Spleen (tissue), 11 donors: ENCODE results near the gene KCNAB1. TPM values are rescaled to one million over a fixed set of nuclear protein-coding genes. Genes with fewer than 3 reads are reported as not detected.

Experiments used
- DNase-seq: peaks from one replicate; pipeline ENCODE4 v3.0.0-alpha.2; 2020
- H3K27ac ChIP-seq, 8 donors: fragments of 200-600 bp; sonication (generic) in 7 of 8; 1 replicate in 4 of 8; 2 replicates in 4 of 8; pipeline versions ENCODE4 v1.5.0 to v1.8.0; 2016 to 2021; ENCODE audit warnings: inconsistent platforms in 4 of 8, mild to moderate bottlenecking in 4 of 8, moderate library complexity in 1 of 8
- H3K27me3 ChIP-seq, 7 donors: fragments of 200-600 bp; sonication (generic) in 6 of 7; replicated peaks in 1 of 7; 1 replicate in 4 of 7; 2 replicates in 3 of 7; pipeline versions ENCODE4 v1.5.0 to v1.8.0; 2016 to 2021; ENCODE audit warnings: inconsistent platforms in 3 of 7, mild to moderate bottlenecking in 1 of 7
- H3K36me3 ChIP-seq, 6 donors: fragments of 200-600 bp; sonication (generic) in 5 of 6; 1 replicate in 4 of 6; 2 replicates in 2 of 6; pipeline versions ENCODE4 v1.5.0 to v1.8.0; 2016 to 2021; ENCODE audit warnings: inconsistent platforms in 2 of 6
- H3K4me1 ChIP-seq, 6 donors: fragments of 200-600 bp; sonication (generic) in 5 of 6; 1 replicate in 3 of 6; 2 replicates in 3 of 6; pipeline versions ENCODE4 v1.5.0 to v1.8.0; 2016 to 2021; ENCODE audit warnings: inconsistent platforms in 3 of 6
- H3K4me3 ChIP-seq, 8 donors: fragments of 200-600 bp; sonication (generic) in 7 of 8; 1 replicate in 4 of 8; 2 replicates in 4 of 8; pipeline versions ENCODE4 v1.5.0 to v1.8.0; 2016 to 2021; ENCODE audit warnings: inconsistent platforms in 4 of 8, mild to moderate bottlenecking in 4 of 8, moderate library complexity in 2 of 8
- H3K9me3 ChIP-seq, 8 donors: fragments of 200-600 bp; sonication (generic) in 7 of 8; 1 replicate in 4 of 8; 2 replicates in 4 of 8; pipeline versions ENCODE4 v1.5.0 to v1.8.0; 2016 to 2021; ENCODE audit warnings: inconsistent platforms in 4 of 8
- POLR2A ChIP-seq, 3 donors: fragments of 450-650 bp; IDR thresholded peaks; one replicate each; pipeline ENCODE4 v1.5.1; 2017; ENCODE audit warnings: antibody characterized with exemption in 3 of 3, mild to moderate bottlenecking in 1 of 3
- POLR2AphosphoS5 ChIP-seq, 3 donors: sonication (generic); formaldehyde crosslinking; IDR thresholded peaks; one replicate each; pipeline ENCODE4 v1.5.1; 2017; ENCODE audit warnings: antibody characterized with exemption in 3 of 3
- WGBS, 5 donors: extraction: QIAGEN DNeasy Blood & Tissue Kit in 3 of 5; methylation state at CpG; one replicate each; pipeline versions ENCODE4 v1.1.5 to v1.1.7; 2013 to 2018; 5-methylcytosine and 5-hydroxymethylcytosine counted together
- intact Hi-C: fragments of 100-400 bp; cut with DNase I; formaldehyde crosslinking; loops from one replicate; pipeline ENCODE4 v1.15.0; 2023; ENCODE audit warnings: low total_unique reads
- polyA plus RNA-seq, 3 donors: library from polyadenylated mRNA; stranded (reverse); fragments of 200-250 nt; gene quantifications; one replicate each; pipeline ENCODE4 v1.2.1, GENCODE V29; 2013
- total RNA-seq, 7 donors: library from RNA; depleted of rRNA in 3 of 7; stranded (reverse); fragments of >200 nt in 3 of 7; fragmentation: NEBNext Ultra II Directional in 4 of 7; extraction: Animal tissue kit (Norgen Biotek cat#: 25700) in 4 of 7; gene quantifications; one replicate each; pipeline versions ENCODE4 v1.1.0 to v1.2.1, GENCODE V29; 2016 to 2021
- TF ChIP-seq, protein P1 (sequence below), 11 experiments: fragments of 200-600 bp in 7 of 11; fragments of 450-650 bp in 4 of 11; sonication (generic) in 4 of 11; IDR thresholded peaks in 8 of 11; conservative IDR thresholded peaks in 3 of 11; 1 replicate in 7 of 11; 2 replicates in 4 of 11; pipeline versions ENCODE4 v1.4.0 to v1.8.0; 2016 to 2021; ENCODE audit warnings: antibody characterized with exemption in 11 of 11, inconsistent platforms in 4 of 11, mild to moderate bottlenecking in 1 of 11
- donor health status: healthy with polysubstance abuse.
- donor health status: DM: no; HTN: no; CAD: no; lungs with moderate emphysema.
- donor health status: DM: no; HTN: no; CAD: no.
- donor health status: Bipolar disorder and iron deficiency.
- donor health status: healthy.
- donor health status: DM: no; HTN: no; CAD: no.
- donor health status: DM: yes; HTN: yes; CAD: no.

Gene KCNAB1
- total and polyA plus RNA-seq, 10 donors = 0.59 to 10.5 (median 6.3) TPM

DNA sequence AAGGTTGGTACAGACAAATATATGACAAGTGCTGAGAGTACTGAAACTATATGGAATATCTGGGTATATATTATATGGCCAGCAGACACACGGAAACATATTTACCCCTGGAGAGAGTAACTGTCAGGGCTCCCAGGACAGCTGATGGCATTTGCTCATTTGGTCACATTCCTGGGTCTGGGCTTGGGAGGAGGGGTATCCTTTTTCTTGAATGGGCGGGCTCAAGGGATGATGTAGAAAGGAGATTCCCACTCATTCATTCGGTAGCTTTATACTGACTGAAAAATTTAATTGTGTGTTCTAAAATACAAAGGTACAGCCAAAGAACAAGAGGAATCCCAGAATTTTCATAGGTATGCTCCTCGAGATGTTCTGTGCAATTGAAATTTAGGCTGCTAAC, 131.0 kb downstream of the KCNAB1 start:
- Histone ChIP-seq H3K27me3 (peaks cover 0 to 4% (median 0%) of the 10 kb centered on the region in 7 donors), H3K4me1 (no peaks in the 10 kb centered on the region), H3K27ac (no peak overlapping the region), H3K4me3 (no peak overlapping the region), H3K36me3 (no peaks in the 10 kb centered on the region), H3K9me3 (no peaks in the 10 kb centered on the region)
- 70 to 78% (median 76%) methylated on average over 4 of the region's 4 CpGs for WGBS, 5 donors
- intact Hi-C loops = no loop called here
- DNase-seq = no peak
- no peak for TF ChIP-seq POLR2A (IDR thresholded peaks at IDR 0.05)

DNA sequence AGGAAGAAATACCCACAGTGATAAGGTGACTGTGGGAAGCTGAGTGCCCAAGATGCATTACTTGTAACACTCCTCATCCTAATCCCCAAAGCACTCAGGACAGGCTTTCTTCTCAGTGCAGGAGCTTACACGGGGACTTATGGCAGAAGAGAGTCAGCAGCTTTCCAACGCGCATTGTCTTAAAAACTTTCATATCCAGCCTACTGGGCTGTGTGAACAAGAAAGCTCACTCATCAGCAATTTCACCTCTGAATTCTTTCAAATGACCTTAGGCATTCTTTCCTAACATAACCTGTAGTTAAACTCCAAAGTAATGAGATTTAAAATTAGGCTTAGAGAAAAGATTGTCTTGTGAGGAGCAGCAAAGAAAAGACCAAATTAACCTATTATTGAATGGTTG, 132.3 kb downstream of the KCNAB1 start:
- TF ChIP-seq, protein P1, sequence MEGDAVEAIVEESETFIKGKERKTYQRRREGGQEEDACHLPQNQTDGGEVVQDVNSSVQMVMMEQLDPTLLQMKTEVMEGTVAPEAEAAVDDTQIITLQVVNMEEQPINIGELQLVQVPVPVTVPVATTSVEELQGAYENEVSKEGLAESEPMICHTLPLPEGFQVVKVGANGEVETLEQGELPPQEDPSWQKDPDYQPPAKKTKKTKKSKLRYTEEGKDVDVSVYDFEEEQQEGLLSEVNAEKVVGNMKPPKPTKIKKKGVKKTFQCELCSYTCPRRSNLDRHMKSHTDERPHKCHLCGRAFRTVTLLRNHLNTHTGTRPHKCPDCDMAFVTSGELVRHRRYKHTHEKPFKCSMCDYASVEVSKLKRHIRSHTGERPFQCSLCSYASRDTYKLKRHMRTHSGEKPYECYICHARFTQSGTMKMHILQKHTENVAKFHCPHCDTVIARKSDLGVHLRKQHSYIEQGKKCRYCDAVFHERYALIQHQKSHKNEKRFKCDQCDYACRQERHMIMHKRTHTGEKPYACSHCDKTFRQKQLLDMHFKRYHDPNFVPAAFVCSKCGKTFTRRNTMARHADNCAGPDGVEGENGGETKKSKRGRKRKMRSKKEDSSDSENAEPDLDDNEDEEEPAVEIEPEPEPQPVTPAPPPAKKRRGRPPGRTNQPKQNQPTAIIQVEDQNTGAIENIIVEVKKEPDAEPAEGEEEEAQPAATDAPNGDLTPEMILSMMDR (IDR thresholded peaks at IDR 0.05 in 8 of 11, conservative IDR thresholded peaks at IDR 0.05 in 3 of 11) = no peak
- no peak for TF ChIP-seq POLR2AphosphoS5 (IDR thresholded peaks at IDR 0.05)
- H3K27ac ChIP-seq = no peak overlapping the region
- 72 to 92% (median 85%) methylated on average over 3 of the region's 3 CpGs for WGBS, 5 donors
- H3K27me3 ChIP-seq = peaks cover 0 to 4% (median 0%) of the 10 kb centered on the region in 7 donors
- H3K4me1 ChIP-seq = no peaks in the 10 kb centered on the region
- H3K9me3 ChIP-seq = no peaks in the 10 kb centered on the region
- H3K4me3 ChIP-seq = no peak overlapping the region
- H3K36me3 ChIP-seq = no peaks in the 10 kb centered on the region
- intact Hi-C loops = no loop called here
- DNase-seq = no peak

DNA sequence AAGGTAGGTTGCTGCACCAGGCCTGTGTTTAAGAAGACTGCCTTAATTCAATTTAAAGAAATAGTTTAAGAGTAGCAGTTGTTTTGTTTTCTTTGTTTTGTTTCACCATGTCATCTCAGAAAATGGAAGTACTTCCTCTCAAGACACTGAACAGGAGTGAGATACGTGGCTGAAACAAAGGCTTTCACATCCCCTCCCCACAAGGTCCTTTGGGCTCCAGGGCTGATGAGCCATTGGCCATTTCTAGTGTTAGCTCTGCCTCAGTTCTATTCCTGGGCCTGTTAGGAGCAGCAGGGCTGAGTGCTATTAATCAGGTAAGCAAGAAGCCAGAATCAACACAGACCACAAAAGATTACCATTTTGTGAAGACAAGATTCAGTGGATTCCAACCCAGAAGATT, 132.8 kb downstream of the KCNAB1 start:
- no peak for DNase-seq
- TF ChIP-seq POLR2A (IDR thresholded peaks at IDR 0.05) (no peak), POLR2AphosphoS5 (IDR thresholded peaks at IDR 0.05) (no peak)
- TF ChIP-seq, protein P1 (IDR thresholded peaks at IDR 0.05 in 8 of 11, conservative IDR thresholded peaks at IDR 0.05 in 3 of 11) = no peak
- intact Hi-C loops = no loop called here
- H3K27ac ChIP-seq = no peak overlapping the region
- WGBS, 5 donors = 33 to 73% (median 53%) methylated on average over 1 of the region's 1 CpG
- H3K9me3 ChIP-seq = no peaks in the 10 kb centered on the region
- H3K4me3 ChIP-seq = no peak overlapping the region
- no peaks in the 10 kb centered on the region for H3K4me1 ChIP-seq
- H3K36me3 ChIP-seq = no peaks in the 10 kb centered on the region
- peaks cover 0 to 4% (median 0%) of the 10 kb centered on the region in 7 donors for H3K27me3 ChIP-seq

DNA sequence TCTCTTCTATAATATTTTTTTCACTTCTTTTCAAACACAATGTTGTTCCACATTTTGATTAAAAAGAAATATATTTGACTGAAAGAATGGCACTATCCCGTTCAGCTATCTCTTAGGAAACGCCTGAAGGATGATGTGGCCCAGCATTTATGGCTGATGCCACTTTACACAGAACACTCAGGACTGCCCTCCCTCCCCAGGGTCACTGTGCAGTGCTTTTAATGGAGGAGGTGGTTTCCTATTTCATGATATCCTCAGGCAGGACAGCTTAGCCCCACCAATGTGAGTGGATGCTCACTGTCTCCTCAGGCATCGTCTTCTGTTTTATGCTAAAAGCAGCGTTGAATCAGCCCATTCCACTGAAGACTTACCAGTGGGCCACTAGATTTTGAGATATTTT, 135.9 kb downstream of the KCNAB1 start:
- no peak overlapping the region for H3K4me3 ChIP-seq
- H3K27ac ChIP-seq = no peak overlapping the region
- H3K9me3 ChIP-seq = no peaks in the 10 kb centered on the region
- no peaks in the 10 kb centered on the region for H3K36me3 ChIP-seq
- H3K27me3 ChIP-seq = peaks cover 0 to 4% (median 0%) of the 10 kb centered on the region in 7 donors
- no peaks in the 10 kb centered on the region for H3K4me1 ChIP-seq
- intact Hi-C loops = no loop called here
- TF ChIP-seq, protein P1 (IDR thresholded peaks at IDR 0.05 in 8 of 11, conservative IDR thresholded peaks at IDR 0.05 in 3 of 11) = no peak
- TF ChIP-seq POLR2A (IDR thresholded peaks at IDR 0.05) (no peak), POLR2AphosphoS5 (IDR thresholded peaks at IDR 0.05) (no peak)
- no peak for DNase-seq
- WGBS, 5 donors = 69 to 88% (median 81%) methylated on average over 4 of the region's 4 CpGs

GRCh38 chr3:156256945-156257344, 136.6 kb downstream of the KCNAB1 start:
- Histone ChIP-seq H3K4me1 (no peaks in the 10 kb centered on the region), H3K27me3 (no peaks in the 10 kb centered on the region), H3K4me3 (no peak overlapping the region), H3K9me3 (no peaks in the 10 kb centered on the region), H3K36me3 (no peaks in the 10 kb centered on the region), H3K27ac (no peak overlapping the region)
- TF ChIP-seq POLR2A (IDR thresholded peaks at IDR 0.05) (no peak), POLR2AphosphoS5 (IDR thresholded peaks at IDR 0.05) (no peak)
- TF ChIP-seq, protein P1 (IDR thresholded peaks at IDR 0.05 in 8 of 11, conservative IDR thresholded peaks at IDR 0.05 in 3 of 11) = no peak
- no peak for DNase-seq
- intact Hi-C loops = no loop called here
